GM12864 (cell line): ENCODE data around the gene PCBP4.
A peak's percentile ranks its signal among the peaks of the same experiment; 100 is the strongest.

Experiments
- DNase-seq: peaks from one replicate; pipeline ENCODE4 v3.0.0-alpha.2; 2011; ENCODE audit warnings: low read depth
- H3K4me3 ChIP-seq: 2 replicates; pipeline ENCODE4 v1.5.1; 2011; ENCODE audit warnings: mild to moderate bottlenecking, low read depth, low read length, control low read depth
- CTCF ChIP-seq: IDR thresholded peaks from 2 replicates; pipeline ENCODE4 v1.5.1; 2011; ENCODE audit warnings: low read depth, mild to moderate bottlenecking, moderate library complexity, low read length, control low read depth, inconsistent platforms; ENCODE audit errors: missing control alignments

PCBP4 gene

DNA sequence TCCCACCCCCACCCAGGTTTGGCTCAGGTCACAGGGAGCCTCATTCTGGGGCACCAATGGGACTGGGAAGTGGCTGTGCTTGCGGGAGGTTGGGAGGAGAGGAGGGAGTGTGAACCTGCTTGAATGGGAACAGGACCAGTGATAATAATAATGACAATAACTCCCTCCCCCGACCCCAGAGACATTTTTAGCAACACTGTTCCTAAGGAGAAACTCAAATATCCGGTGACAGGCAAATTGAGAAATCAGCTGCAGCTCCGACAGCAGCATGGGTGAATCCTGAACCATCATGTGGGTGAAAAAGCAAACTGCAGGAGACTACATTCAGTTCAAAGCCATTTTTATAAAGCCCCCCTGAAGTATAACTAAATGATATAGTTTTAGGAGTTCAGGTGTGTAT is 40.0 kb upstream of the PCBP4 start:
- TF ChIP-seq CTCF, result no peak
- no peak for DNase-seq

DNA sequence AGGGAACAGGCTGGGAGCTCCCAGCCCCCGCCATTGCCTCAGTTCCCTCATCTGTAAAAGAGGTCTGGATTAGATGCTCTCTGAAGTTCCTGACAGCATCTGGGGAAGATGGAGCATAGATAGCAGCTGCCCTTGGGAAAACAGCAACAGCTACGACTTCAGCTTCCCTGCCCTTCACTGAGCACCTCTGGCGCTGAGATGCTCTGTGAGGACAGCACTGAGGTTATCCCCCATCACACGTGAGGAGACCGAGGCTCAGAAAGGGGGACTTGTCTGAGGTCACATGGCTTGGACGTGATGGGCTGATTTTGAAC is 39.5 kb upstream of the PCBP4 start:
- H3K4me3 ChIP-seq, result no peak overlapping the region
- no peak for TF ChIP-seq CTCF
- DNase-seq, result no peak

More for the DNA sequence above, 40.0 kb upstream of the PCBP4 start:
- no peak overlapping the region for H3K4me3 ChIP-seq

DNA sequence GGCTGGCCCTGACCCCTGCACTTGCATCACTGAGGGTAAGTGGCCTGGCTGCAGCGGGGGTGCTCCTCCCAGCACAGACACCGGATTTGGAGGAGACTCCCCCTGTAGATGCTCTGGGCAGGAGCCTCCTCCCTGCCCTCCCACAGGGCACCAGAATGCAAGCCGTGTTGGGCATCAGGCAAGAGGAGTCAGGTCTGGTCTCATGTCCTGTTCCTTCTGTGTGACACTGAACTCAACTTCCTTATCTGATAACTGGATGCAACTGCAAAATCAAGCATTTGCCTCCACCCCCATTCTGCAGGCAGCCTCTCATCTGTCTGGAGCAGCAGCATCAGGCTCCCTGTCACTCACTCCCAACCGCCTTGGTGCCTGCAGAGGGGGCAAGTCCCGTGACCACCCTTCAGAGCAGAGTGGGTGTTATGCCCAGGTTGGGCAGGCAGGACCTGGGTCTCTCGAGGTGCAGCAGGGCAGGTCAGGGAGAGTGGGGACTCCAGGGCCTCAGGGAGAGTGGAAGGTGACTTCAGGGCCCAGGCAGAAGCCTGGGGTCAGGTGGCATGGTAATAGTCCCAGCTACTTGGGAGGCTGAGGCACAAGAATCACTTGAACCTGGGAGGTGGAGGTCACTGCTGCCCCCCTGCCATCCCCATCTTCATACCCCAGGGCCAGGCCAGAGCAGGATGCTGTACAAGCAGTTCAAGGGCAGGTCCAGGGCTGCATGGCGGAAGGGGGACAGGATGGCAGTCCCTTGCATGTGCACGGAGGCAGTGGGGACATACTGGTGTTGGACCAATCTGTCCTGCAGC is 39.0 kb upstream of the PCBP4 start:
- H3K4me3 ChIP-seq, result no peak overlapping the region
- no peak for DNase-seq
- TF ChIP-seq CTCF, result no peak

- H3K4me3 ChIP-seq, result no peak overlapping the region
- no peak for DNase-seq
- no peak for TF ChIP-seq CTCF
Observed at GRCh38 chr3:52005571-52005986, 38.3 kb upstream of the PCBP4 start.

DNA sequence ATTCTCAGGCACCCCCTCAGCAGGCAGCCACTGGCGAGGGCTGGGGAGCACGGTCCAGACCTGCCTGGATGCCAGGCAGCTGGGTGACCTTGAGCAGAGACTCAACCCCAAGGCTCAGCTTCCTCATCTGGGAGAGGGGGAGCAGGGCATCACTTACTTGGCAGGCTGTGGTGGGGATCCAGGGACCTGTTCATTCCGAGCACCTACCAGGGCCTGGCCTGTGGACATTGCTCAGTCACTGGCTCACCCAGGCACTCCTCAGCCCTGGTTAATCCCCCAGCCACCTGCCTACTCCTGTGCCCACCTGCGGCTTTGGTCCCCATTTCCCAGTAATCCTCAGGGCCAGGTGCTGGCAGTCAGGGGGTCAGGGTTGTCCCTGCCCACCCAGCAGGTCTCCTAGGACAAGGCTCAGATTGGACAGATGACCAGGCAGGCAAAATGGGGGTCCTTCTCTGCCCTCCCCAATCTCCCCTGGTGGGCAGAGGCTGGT is 37.7 kb upstream of the PCBP4 start:
- no peak for DNase-seq
- no peak for TF ChIP-seq CTCF
- no peak overlapping the region for H3K4me3 ChIP-seq

DNA sequence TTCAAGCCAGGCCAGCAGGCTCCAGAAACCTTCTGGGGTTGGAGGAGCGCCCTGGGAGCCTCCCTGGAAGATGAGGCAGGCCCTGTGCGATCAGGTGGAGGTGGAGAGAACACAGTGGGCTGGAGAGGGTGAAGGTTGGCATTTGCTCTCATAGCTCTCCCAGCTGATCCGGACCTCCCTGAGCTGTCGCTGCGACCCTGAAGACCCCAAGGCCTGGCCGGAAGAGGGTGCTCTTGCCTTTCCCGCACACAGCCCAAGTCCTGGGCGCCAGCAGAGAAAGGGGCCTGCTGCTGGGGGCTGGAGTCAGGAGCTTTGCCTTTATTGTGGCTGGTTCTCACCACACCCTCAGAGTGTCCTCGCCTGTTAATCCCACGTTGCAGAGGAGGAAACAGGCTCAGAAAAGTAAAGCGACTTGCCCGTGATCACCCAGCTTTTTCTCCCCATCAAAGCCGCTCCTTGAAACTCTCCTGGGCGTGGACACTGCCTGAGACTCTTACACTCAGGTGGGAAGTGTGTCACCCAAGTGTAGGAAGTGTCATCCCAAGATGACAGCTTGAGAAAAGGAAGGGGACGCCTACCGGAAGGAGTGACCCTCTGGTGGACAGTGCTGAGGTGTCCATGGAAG is 37.0 kb upstream of the PCBP4 start:
- peak; percentile 1 for TF ChIP-seq CTCF
- no peak overlapping the region for H3K4me3 ChIP-seq
- DNase-seq, result no peak

DNA sequence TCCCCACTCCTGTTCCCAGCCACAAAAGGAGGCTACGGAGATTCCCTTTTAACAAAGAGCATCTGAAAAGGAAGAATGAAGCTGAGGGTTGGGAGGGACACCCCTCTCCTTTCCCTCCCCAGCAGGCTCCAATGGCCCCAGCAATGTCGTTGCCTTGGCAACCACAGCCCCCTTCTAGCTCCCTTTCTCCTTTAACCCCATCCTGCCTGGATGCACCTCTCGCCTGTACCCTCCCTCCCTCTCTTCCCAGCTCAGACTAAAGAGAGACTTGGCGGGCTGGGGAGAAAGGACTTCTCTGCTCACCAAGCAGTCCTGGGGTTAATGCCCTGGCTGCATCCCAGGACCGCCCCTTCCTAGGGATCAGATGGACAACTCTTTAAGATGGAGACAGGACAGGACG is 35.5 kb upstream of the PCBP4 start:
- no peak for TF ChIP-seq CTCF
- no peak overlapping the region for H3K4me3 ChIP-seq
- DNase-seq, result no peak
